Hepatocyte (in vitro differentiated cells): ENCODE results near the gene ZDHHC14. TPM values are rescaled to one million over a fixed set of nuclear protein-coding genes. Genes with fewer than 3 reads are reported as not detected.

Experiments used
- DNase-seq: peaks from one replicate; pipeline ENCODE4 v3.0.0-alpha.2; 2016; ENCODE audit warnings: low spot score
- H2AFZ ChIP-seq: fragments of 200-600 bp; sonication (generic); 2 replicates; pipeline ENCODE4 v1.6.0; 2016; ENCODE audit warnings: antibody characterized with exemption, mild to moderate bottlenecking
- H3K27ac ChIP-seq: fragments of 200-600 bp; sonication (generic); 2 replicates; pipeline ENCODE4 v1.5.1; 2016; ENCODE audit warnings: mild to moderate bottlenecking
- H3K27me3 ChIP-seq: fragments of 200-600 bp; sonication (generic); 2 replicates; pipeline ENCODE4 v1.6.1; 2016
- H3K36me3 ChIP-seq: fragments of 200-600 bp; sonication (generic); replicated peaks from 2 replicates; pipeline ENCODE4 v1.5.1; 2016; ENCODE audit warnings: low read depth; ENCODE audit not compliant: insufficient read depth
- H3K4me1 ChIP-seq: fragments of 200-600 bp; sonication (generic); 2 replicates; pipeline ENCODE4 v1.5.1; 2016; ENCODE audit warnings: mild to moderate bottlenecking, moderate library complexity; ENCODE audit not compliant: insufficient read depth
- H3K4me2 ChIP-seq: fragments of 200-600 bp; sonication (generic); 2 replicates; pipeline ENCODE4 v1.6.0; 2016
- H3K4me3 ChIP-seq: fragments of 200-600 bp; sonication (generic); 2 replicates; pipeline ENCODE4 v1.5.1; 2016; ENCODE audit warnings: mild to moderate bottlenecking
- H3K79me2 ChIP-seq: fragments of 200-600 bp; sonication (generic); 2 replicates; pipeline ENCODE4 v1.6.0; 2017; ENCODE audit warnings: mild to moderate bottlenecking
- H3K9me2 ChIP-seq: fragments of 200-600 bp; sonication (generic); replicated peaks from 2 replicates; pipeline ENCODE4 v1.6.0; 2017; ENCODE audit warnings: mild to moderate bottlenecking; ENCODE audit not compliant: insufficient read depth
- H3K9me3 ChIP-seq: fragments of 200-600 bp; sonication (generic); 2 replicates; pipeline ENCODE4 v1.5.1; 2016; ENCODE audit warnings: low read depth, mild to moderate bottlenecking
- H4K20me1 ChIP-seq: fragments of 200-600 bp; sonication (generic); 2 replicates; pipeline ENCODE4 v1.6.0; 2016; ENCODE audit warnings: mild to moderate bottlenecking; ENCODE audit not compliant: insufficient read depth, poor library complexity, severe bottlenecking
- CTCF ChIP-seq: fragments of 200-600 bp; sonication (generic); IDR thresholded peaks from 2 replicates; pipeline ENCODE4 v1.5.1; 2016; ENCODE audit warnings: antibody characterized with exemption, mild to moderate bottlenecking; ENCODE audit not compliant: poor library complexity
- EZH2 ChIP-seq: fragments of 200-600 bp; sonication (generic); IDR thresholded peaks from 2 replicates; pipeline ENCODE4 v1.6.1; 2016; ENCODE audit warnings: antibody characterized with exemption, mild to moderate bottlenecking, borderline replicate concordance
- EZH2phosphoT487 ChIP-seq: fragments of 200-600 bp; sonication (generic); IDR thresholded peaks from one replicate; pipeline ENCODE4 v1.6.1; 2018; ENCODE audit warnings: antibody characterized with exemption, mild to moderate bottlenecking, low read depth, moderate library complexity; ENCODE audit not compliant: unreplicated experiment, severe bottlenecking
- WGBS: methylation state at CpG from one replicate; pipeline ENCODE4 v1.1.6; 2016; ENCODE audit warnings: low lambda C conversion rate; ENCODE audit errors: missing lambda C conversion rate; 5-methylcytosine and 5-hydroxymethylcytosine counted together
- polyA plus RNA-seq: library from polyadenylated mRNA; unstranded; fragments of >200 nt; fragmentation: Nextera tagmentation; extraction: Ambion mirVana; gene quantifications from 2 replicates; pipeline ENCODE4 v1.2.1, GENCODE V29; 2016
- total RNA-seq: library from RNA; depleted of rRNA; stranded (reverse); fragments of >200 nt; gene quantifications from 2 replicates; pipeline ENCODE4 v1.2.3, GENCODE V29; 2014

The ZDHHC14 gene
- total and polyA plus RNA-seq, 2 experiments from 2014 or later = 11.8 to 25.2 TPM

GRCh38 chr6:157710604-157711003, 329.6 kb downstream of the ZDHHC14 start:
- H3K4me2 ChIP-seq = no peak overlapping the region
- no peak overlapping the region for H2AFZ ChIP-seq
- H3K27ac ChIP-seq = peak overlapping the region; percentile 70
- H4K20me1 ChIP-seq = no peaks in the 10 kb centered on the region
- H3K4me3 ChIP-seq = no peak overlapping the region
- no peaks in the 10 kb centered on the region for H3K9me3 ChIP-seq
- H3K4me1 ChIP-seq = peaks cover 8% of the 10 kb centered on the region
- no peaks in the 10 kb centered on the region for H3K36me3 ChIP-seq
- no peaks in the 10 kb centered on the region for H3K9me2 ChIP-seq
- no peaks in the 10 kb centered on the region for H3K79me2 ChIP-seq
- TF ChIP-seq EZH2 (no peak), CTCF (no peak)
- H3K27me3 ChIP-seq = no peaks in the 10 kb centered on the region
- no peak for DNase-seq
- 81% methylated on average over 7 of the region's 7 CpGs for WGBS

- Histone ChIP-seq H3K27me3 (no peaks in the 10 kb centered on the region), H3K9me2 (no peaks in the 10 kb centered on the region), H4K20me1 (no peaks in the 10 kb centered on the region), H3K79me2 (no peaks in the 10 kb centered on the region), H3K36me3 (no peaks in the 10 kb centered on the region), H3K4me1 (peaks cover 12% of the 10 kb centered on the region), H3K27ac (no peak overlapping the region), H3K4me2 (no peak overlapping the region), H3K4me3 (no peak overlapping the region), H2AFZ (no peak overlapping the region), H3K9me3 (no peaks in the 10 kb centered on the region)
- DNase-seq = no peak
- TF ChIP-seq EZH2 (no peak), CTCF (no peak), EZH2phosphoT487 (no peak)
- 96% methylated on average over 8 of the region's 8 CpGs for WGBS
These were observed 330.1 kb downstream of the ZDHHC14 start for GRCh38 chr6:157711060-157711459.

- Histone ChIP-seq H3K9me3 (no peaks in the 10 kb centered on the region), H3K27ac (no peak overlapping the region), H3K4me3 (no peak overlapping the region), H3K9me2 (no peaks in the 10 kb centered on the region), H3K36me3 (no peaks in the 10 kb centered on the region), H3K4me1 (peaks cover 19% of the 10 kb centered on the region), H3K4me2 (no peak overlapping the region), H4K20me1 (no peaks in the 10 kb centered on the region), H3K27me3 (no peaks in the 10 kb centered on the region), H3K79me2 (no peaks in the 10 kb centered on the region), H2AFZ (no peak overlapping the region)
- TF ChIP-seq EZH2 = no peak
- no peak for TF ChIP-seq CTCF
- TF ChIP-seq EZH2phosphoT487 = no peak
- no peak for DNase-seq
- WGBS = 88% methylated on average over 8 of the region's 8 CpGs
These were observed 331.8 kb downstream of the ZDHHC14 start for GRCh38 chr6:157712585-157713295.
